NCI-H1436 (cell line): Measurements from ENCODE around the gene RUNX1.

ENCODE experiments used
- DNase-seq: peaks from one replicate; lab custom pipeline; 2025; lab: John Stamatoyannopoulos, UW

Gene RUNX1

GRCh38 chr21:35059742-35060141 lies 10.6 kb upstream of the RUNX1 start:
- DNase-seq, result no peak

GRCh38 chr21:35058058-35058457 lies 9.0 kb upstream of the RUNX1 start:
- DNase-seq, result no peak

GRCh38 chr21:35057428-35057827 lies 8.3 kb upstream of the RUNX1 start:
- no peak for DNase-seq

GRCh38 chr21:35053356-35054096 lies 4.4 kb upstream of the RUNX1 start:
- no peak for DNase-seq

GRCh38 chr21:35052801-35053200 lies 3.7 kb upstream of the RUNX1 start:
- DNase-seq, result no peak

- DNase-seq, result no peak
These were observed 2.3 kb upstream of the RUNX1 start for GRCh38 chr21:35051287-35051818.

GRCh38 chr21:35050348-35051286 lies 1.5 kb upstream of the RUNX1 start:
- no peak for DNase-seq

GRCh38 chr21:35048183-35048601 lies 910 bp downstream of the RUNX1 start:
- no peak for DNase-seq

- DNase-seq, result no peak
These were observed 2.2 kb downstream of the RUNX1 start for GRCh38 chr21:35046880-35047229.

GRCh38 chr21:35046263-35046624 lies 2.9 kb downstream of the RUNX1 start:
- no peak for DNase-seq

- DNase-seq, result no peak
These were observed 3.4 kb downstream of the RUNX1 start for GRCh38 chr21:35045542-35046262.

- DNase-seq, result no peak
These were observed 4.1 kb downstream of the RUNX1 start for GRCh38 chr21:35044770-35045541.

- DNase-seq, result no peak
These were observed 5.0 kb downstream of the RUNX1 start for GRCh38 chr21:35044128-35044527.

GRCh38 chr21:35043549-35043948 lies 5.6 kb downstream of the RUNX1 start:
- DNase-seq, result no peak

- no peak for DNase-seq
These were observed 6.3 kb downstream of the RUNX1 start for GRCh38 chr21:35042836-35043235.

GRCh38 chr21:35041881-35042280 lies 7.2 kb downstream of the RUNX1 start:
- DNase-seq, result no peak

- DNase-seq, result no peak
These were observed 8.0 kb downstream of the RUNX1 start for GRCh38 chr21:35041122-35041521.

GRCh38 chr21:35039595-35040289 lies 9.4 kb downstream of the RUNX1 start:
- DNase-seq, result no peak

- DNase-seq, result no peak
These were observed 10.3 kb downstream of the RUNX1 start for GRCh38 chr21:35038772-35039319.

GRCh38 chr21:35037384-35037765 lies 11.7 kb downstream of the RUNX1 start:
- DNase-seq, result no peak
